OCI-M2 (cell line): ENCODE data around the gene BCL2A1.
"Not testable (repeated sequence)": the region's sequence is repeated elsewhere in the genome, so short reads cannot be mapped to it uniquely, and the experiment has no call there.

Experiments
- DNase-seq: peaks from one replicate; lab custom pipeline; 2025; ENCODE audit not compliant: unreplicated experiment; lab: John Stamatoyannopoulos, UW

Gene BCL2A1

DNA sequence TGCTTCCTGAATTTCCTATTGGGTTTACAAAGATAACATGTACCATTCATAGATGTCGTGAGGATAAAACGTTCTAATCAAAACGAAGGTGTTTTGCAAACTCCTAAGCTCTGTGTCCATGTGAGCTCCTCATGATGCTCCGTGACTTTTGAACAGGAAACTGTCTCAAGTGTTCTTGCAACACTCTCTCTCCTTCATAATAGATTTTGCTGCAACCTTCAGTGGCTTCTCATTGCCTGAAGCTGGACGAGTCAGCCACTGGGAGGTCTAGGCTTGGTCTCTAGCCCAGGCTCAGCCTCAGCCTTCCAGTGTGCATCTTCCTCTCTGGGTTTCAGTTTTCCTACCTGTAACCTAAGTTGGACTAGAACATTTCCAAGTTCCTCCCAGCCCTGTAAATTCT, 18.7 kb upstream of the BCL2A1 start:
- no peak for DNase-seq

DNA sequence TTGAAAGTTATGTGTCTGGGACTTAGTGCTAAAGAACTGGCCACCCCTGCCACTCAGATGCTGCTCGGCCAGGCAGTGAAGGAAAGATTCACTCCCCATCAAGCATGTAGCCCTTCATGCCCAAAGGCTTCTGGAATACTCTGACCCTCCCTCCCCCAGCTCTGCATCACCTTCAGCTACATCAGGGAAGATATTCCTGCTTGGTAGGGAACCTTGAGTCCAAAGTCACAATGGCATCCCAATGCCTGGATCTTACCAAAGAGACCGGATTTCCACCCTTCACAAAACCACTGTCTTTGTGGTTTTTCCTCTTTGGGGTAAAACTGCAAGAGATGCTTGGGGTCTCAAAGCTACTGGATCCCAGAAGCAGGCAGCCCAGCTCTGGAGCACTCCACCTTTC, 18.2 kb upstream of the BCL2A1 start:
- no peak for DNase-seq

DNA sequence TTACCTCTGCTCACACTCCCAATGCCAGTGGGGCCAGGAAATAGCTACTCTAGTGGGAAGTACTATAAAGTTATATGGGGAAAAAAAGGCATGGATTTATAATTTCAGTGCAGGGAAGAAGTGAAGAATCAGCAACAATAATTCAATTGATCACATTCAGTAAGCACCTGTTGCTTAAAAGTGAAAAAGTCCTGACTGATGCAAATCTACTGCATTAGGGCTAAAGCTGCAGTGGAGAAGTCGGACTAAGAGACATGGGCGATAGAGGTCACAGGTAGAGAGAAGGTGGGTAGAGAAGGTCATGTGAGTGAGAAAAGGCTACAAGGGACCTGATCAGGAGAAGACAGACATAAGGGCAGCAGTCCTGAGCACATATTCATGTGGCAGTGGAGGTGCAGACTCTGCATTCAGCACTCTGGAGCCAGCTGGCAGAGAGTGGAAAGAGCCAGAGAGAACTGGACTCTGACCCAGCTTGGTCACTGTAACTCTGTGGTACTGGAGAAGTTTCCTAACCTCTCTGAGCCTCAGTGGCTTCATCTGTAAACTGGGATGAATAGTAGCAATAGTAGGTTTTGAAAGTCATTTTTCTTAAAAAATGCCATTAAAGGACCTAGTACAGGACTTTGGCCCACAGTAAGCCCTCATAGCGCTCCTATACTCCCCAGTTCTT, 17.6 kb upstream of the BCL2A1 start:
- no peak for DNase-seq

DNA sequence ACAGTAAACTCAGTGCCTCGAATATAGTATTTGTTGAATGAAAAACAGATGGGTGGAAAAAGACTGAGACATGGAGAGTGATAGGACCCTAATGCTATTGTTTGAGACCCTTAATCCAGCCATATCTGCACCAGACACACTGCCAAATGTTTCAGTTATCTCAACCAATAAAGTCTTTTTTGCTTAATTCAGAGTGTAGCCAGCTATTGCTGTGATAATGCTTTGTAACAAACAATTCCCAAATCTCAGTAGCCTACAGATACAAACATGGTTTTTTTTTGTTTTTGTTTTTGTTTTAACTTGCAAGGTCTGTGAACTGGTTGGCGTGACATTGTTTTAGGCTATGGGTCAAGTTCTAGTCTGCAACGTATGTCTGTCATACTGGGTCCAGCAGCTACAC, 17.0 kb upstream of the BCL2A1 start:
- no peak for DNase-seq

DNA sequence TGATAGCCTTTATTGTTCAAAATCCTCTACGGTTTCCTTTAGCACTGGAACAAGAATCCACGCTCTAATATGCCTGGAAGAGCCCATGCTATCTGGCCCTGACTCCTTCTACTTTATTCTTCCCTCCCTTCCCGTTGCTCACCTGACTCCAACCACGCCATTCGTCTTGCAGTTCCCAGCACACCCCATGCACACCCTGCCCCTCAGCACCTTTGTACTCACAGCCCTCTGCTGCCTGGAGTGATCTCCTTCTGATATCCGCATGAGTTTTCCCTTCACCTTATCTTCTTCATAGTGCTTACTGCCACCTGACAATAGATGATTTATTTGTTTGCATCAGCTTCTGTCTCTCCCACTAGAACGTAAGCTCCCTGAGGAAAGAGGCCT, 16.6 kb upstream of the BCL2A1 start:
- DNase-seq, result no peak

DNA sequence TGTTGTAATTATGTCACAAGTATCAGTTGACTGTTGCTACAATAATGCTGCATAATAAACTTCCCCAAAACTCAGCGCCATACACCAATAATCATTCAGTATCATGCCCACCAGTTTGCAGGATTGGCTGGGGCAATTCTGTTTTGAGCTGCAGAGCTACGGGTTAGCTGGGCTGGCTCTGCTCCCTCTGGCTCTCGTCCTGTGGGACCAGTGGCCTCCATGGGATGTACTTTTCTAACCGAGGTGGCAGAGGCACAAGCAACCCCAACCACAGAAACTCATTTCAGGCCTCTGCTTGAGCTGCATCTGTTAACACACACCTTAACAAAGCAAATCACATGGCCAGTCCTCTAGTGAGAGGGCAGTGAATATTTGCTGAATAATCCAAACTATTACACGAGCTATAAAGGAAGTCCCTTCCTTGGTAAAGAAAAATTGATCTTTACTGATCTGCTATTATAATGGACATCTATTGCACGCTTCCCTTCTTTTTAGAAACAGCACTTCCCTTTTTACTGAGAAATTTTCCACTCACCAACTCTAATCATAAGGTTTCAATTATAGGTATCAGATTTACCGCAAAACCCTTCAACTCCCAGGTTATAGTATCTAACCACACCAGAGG, 10.9 kb upstream of the BCL2A1 start:
- no peak for DNase-seq

DNA sequence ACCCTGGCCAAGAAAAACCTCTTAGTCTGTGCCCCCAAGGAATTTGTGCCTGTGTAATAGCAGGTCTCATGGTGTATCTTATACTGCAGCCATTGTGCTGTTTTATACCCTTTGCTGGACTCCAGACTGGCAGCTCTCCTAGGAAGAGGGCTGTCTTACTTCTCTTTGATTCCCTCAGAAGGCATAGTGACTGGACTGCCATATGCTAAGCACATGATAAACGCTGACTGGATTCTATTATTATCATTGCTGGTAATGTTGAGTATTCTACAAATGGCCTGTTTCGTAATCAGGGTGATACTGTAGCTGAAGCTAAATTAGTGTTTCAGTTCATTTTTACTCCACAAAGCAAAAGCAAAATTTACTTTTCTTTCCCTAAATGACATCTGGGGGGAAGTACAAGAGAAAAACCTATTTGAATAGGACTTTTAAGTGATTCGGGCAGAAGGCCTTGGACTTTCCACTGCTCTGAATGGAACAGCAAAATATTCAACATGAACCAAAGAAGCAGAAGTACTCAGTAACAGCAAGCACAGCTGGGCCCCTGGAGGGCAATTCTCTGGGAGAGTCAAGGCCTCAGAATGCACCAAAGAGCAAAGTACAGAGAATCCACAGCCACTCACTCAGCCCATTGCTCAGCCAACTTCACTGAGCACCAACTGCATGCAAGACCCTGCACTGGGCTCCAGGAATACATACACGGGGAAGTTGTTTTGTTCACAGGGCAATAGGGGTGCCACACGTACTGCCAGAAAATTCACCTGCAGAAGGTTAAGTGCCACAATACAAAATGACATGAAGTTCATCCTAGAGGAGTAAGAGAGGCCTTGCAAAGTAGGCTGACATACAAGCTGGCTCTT, 7.9 kb upstream of the BCL2A1 start:
- no peak for DNase-seq

DNA sequence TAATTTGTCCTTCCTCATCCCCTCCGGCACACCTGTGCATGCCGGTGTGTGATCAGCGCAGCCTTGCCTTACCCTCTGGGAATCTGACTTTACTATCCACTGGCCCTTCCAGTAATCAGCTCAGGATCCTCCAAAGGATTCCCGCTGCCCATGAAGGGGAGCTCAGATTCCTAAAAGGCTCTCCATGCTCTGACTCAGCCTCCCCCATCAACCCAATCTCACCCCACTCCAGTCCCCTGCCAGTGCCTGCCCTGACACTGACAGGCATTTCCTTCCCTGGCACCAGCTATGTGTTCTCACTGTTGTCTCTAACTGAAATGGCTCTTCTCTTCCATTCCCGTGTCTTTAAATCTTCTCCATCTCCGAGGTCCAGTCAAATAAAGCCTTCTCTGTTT, 7.3 kb upstream of the BCL2A1 start:
- no peak for DNase-seq

DNA sequence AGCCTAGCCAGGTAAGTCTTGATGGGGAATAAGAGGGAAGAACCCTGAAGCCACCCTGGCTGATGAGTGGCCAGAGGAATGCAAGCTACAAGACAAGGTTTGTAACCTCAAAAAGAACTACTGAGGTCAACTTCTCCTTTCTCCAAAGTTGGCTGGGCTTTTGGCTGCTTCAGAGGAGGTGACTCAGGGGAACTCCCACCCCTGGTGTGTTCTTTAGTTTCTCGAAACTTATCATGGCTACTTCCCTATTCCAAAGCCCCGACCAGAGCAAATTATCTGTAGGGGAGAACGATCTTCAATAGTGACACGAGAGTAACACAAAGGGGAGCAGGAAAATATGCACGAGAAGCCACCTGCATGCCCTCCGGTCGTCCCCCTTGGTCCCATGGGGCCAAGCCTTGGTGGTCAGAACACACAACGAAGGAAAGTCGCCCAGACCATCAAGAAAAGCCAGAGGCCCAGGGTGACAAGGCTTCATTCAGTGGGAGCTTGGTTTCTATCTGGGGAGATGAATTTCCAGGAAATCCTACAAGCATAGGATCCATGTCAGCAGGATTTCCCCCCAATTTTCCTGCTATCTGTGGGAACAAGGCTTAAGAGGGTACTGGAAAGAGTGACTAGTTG, 6.5 kb upstream of the BCL2A1 start:
- DNase-seq, result peak; percentile 59

DNA sequence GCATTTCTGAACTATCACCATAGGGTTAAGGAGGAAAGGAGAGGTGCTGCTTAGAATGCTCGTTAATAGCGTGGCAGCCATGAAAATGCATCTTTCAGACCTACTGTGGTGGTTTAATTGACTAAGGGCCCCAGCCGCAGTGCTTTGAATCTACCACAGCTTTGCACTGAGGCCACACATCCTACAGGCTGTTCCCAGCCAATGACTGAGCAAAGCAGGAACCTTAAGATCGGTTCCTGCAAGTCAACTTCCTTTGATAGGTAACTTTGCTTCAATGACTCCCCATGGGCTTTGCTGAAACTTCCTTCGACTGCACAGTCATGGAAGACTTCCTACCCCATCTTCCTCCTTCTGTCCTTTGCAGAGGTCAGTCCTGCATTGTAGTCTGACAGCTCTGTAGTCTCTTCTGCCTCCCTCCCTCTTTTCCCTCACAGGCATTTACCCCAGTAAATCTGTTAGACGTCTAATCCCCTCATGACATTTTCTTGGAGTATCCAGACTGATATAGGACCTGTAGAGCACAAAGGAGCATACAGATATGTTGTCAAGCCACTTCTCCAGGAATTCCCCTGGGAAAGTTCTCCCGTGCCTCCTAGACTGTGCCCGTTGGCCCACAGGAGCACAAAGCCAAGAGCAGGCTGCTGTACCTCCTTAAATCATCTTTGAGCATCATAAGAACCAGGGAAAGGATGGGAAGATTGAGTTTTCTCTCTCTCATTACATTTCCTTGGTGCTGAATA, 2.6 kb upstream of the BCL2A1 start:
- no peak for DNase-seq

DNA sequence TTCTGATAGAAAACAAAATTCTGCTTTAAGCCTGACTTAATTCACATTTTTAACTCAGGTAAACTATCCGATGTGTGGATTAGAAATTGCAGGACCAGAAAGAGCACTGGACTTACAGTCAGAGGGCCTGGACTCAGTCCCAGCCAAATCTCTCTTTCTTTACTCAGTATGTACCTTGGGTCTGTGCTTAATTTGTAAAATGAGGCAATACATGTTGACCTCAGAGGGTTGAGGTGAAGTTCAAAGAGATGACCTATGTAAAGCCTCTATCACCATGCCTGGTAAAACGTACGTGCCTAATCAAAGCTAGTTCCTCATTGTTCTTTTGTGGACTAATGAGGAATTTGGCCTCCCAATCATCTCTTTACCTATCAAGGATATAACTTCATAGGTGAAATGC, 1.9 kb upstream of the BCL2A1 start:
- no peak for DNase-seq

DNA sequence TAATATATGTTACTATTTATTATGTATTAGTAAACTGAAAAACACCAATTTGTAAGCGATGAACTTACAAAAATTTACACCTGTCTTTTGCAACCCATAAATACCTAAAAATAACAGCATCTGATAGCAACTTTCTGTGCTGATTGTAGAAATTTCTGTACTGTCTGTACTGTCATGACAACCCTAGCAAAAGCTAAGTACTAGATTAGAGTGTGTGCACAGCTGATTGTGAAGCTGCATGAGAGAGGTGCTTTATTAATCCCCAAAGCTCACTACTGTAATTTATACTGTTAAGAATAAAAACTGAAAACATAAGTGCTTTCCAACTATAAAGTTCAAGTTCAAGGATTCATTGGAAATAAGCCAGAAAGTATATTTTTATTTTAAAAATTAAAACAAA, 815 bp downstream of the BCL2A1 start:
- DNase-seq, result no peak

DNA sequence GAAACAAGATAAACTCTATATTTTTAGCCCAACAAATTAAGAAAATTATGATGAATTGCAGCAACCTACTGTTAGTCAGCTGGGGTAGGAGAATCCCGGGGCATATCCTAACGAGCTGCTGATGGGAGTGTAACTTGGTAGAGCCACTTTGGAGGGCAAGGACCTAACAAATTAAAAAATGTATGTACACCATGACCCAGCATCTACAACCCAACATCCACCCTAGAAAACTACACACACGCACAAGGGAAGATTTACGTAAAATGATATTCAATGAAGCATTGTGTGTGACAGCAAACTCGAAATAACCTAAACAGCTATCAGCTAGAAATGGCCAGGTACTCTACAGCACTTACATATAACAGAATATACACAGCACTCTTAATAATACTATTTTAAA, 1.9 kb downstream of the BCL2A1 start:
- no peak for DNase-seq

DNA sequence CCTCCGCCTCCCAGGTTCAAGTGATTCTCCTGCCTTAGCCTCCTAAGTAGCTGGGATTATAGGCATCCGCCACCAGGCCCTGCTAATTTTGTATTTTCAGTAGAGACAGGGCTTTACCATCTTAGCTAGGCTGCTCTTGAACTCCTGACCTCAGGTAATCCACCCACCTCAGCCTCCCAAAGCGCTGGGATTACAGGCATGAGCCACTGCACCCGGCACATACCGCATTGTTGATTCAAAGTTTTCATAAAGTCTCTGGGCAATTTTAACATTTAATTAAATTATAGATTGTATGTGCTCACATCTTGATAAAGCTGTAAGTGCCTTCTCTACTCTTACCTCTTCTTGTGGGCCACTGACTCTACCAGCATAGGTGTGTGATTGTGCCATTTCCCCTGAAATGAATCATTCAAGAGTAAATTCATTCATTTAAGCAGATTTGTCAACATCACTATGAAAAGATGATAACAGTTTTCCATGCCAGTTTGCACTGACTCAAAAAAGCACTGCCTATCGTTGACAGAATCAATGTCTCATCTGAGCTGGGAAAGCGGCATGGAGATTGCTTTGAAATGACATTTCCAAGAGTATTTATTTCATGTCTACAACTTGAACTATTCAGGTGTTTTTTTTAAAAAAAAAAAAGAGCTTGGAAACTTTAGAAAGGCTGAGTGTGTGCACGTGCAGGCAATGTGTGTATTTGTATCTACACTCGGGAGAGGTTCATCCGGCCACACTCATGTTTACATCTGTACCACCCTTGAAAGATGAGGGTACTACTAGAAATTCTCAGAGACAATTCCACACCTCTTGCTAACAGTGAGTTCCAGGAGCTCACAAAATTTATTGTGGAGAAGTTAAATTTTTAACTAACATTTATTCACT, 3.5 kb downstream of the BCL2A1 start:
- DNase-seq, result no peak

DNA sequence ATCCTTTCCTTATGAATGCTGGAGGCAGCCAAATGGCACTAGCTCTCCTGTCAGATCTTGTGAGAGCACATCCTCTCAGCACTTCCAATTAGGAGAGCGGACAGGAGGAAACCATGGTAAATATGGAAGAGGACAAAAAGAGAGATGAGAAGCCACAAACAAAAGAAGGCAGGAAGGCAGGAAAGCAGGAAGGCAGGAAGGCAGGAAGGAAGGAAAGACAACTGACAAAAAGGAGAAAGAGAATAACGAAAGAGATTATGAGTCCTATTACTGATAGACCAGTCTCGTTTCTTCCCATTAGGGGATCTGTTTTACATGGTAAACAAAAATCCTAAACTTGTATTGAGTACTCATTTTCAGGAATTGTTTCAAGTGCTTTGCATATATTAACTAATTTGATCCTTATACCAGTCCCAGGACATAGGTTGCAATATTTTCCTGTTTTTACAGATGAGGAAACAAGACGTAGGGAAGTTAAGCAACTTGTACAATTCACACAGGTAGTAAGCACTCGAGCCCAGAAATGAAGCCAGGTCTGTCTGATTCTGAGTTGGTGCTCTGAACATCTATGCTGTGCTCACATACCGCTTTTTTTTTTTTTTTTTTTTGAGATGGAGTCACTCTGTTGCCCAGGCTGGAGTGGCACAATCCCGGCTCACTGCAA, 4.2 kb downstream of the BCL2A1 start:
- DNase-seq, result no peak

DNA sequence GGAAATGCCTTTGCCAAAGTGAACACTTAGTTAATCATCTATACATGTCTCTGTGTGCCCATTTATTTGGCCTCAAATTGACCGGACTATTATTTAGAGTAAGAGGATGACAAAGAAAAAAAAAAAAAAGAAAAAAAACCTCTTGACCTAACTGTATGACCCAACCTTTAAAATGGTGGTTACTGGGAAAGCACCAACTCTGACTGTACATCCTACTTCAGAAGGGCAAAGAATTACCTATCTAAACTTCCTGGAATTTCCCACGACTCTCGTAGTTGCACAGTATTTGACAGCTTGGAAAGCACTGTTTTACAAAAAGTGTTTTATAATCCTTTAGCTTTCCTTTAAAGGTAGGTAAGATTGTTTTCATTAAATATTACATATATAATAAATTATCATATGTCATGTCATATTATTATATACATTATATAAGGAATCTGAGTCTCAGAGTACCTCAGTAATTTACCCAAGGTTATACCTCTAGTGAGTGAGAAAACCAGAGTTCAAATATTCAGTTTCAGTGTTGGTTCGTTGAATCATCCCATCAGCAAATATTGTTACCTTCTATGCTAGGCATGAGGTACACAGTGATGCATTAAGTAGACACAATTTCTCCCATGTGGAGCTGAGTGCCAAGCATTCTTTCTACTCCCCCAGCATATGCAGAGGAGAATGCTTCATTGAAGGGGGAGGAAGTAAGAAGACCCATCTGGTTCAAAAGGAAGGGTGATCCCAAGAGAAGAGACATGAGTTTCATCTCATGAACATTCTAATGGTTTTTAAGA, 5.0 kb downstream of the BCL2A1 start:
- no peak for DNase-seq

DNA sequence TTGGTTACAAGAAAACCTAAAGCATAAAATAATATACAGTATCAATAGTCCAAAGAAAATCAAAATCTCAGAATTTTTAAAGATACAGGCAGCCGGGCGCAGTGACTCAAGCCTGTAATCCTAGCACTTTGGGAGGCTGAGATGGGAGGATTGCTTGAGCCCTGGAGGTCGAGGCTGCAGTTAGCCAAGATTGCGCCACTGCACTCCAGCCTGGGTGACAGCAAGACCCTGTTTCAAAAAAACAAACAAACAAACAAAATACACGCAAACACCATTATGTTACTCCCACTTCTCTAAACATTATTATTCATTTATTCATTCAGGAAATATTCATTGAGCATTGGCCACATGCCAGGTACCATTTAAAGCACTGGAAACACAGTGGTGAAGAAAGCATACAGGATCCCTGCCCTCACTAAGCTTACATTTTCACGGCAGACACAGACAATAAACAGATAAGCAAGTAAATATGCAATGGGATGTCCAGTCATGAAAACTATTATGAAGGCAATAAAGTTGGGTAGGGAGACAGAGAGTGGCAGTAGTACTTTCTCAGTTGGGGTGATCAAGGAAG, 6.7 kb downstream of the BCL2A1 start:
- DNase-seq, result no peak

DNA sequence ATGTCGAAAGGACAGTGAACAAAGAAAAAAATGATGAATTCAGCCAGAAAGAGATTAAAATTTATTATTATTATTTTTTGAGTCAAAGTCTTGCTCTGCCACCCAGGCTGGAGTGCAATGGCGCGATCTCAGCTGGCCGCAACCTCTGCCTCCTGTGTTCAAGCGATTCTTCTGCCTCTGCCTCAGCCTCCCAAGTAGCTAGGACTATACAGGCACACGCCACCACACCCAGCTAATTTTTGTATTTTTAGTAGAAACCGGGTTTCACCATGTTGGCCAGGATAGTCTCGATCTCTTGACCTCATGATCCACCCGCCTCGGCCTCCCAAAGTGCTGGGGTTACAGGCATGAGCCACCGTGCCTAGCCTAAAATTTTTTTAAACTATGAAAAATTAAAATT, 8.1 kb downstream of the BCL2A1 start:
- not testable (repeated sequence) for DNase-seq
